Endothelial cell of umbilical vein (primary cell): ENCODE results near the gene MOK. TPM values are rescaled to one million over a fixed set of nuclear protein-coding genes. Genes with fewer than 3 reads are reported as not detected.
"Not testable (repeated sequence)": the region's sequence is repeated elsewhere in the genome, so short reads cannot be mapped to it uniquely, and the experiment has no call there.

ENCODE experiments used
- BruUV-seq: library from RNA; stranded (reverse); fragments of 400-500 nt; replicated peaks from 2 replicates; lab custom pipeline; 2021; lab: Mats Ljungman, UMichigan
- CTCF ChIA-PET: fragments of 300-600, 350-600 bp; sonication (Branson Sonifier 250); formaldehyde crosslinking; loops from one replicate; lab custom pipeline; 2021; ENCODE audit warnings: antibody characterized with exemption, inconsistent platforms; lab: Charles Lee
- POLR2A ChIA-PET: fragments of 300-600, 350-600 bp; sonication (Branson Sonifier 250); formaldehyde crosslinking; loops from one replicate; lab custom pipeline; 2021; ENCODE audit warnings: antibody characterized with exemption, inconsistent platforms; lab: Charles Lee
- DNase-seq: peaks from one replicate; pipeline ENCODE4 v3.0.0-alpha.2; 2011; ENCODE audit warnings: low read depth, low spot score
- FAIRE-seq: peaks from 2 replicates; lab custom pipeline; 2011; peaks lifted over from hg19 to GRCh38; lab: Jason Lieb, UNC
- H2AFZ ChIP-seq: 2 replicates; pipeline ENCODE4 v1.6.0; 2012; ENCODE audit warnings: low read depth, low read length, control low read depth, inconsistent platforms
- H3K27ac ChIP-seq: 2 replicates; pipeline ENCODE4 v1.5.1; 2011; ENCODE audit warnings: low read depth, mild to moderate bottlenecking, control low read depth, low read length, moderate library complexity; ENCODE audit not compliant: insufficient read depth
- H3K27me3 ChIP-seq, 2 experiments: 2 replicates each; pipeline versions ENCODE4 v1.6.0 to v1.6.1; 2011; ENCODE audit warnings: low read length in 2 of 2, mixed read lengths in 1 of 2; ENCODE audit not compliant: control insufficient read depth in 2 of 2, insufficient read depth in 2 of 2
- H3K36me3 ChIP-seq, 2 experiments: 2 replicates in 1 of 2; 3 replicates in 1 of 2; pipeline ENCODE4 v1.5.1; 2011; ENCODE audit warnings: low read length in 2 of 2, mild to moderate bottlenecking in 1 of 2, moderate library complexity in 1 of 2; ENCODE audit not compliant: control insufficient read depth in 2 of 2, insufficient read depth in 2 of 2; ENCODE audit errors: extremely low read depth in 1 of 2
- H3K4me1 ChIP-seq: 3 replicates; pipeline ENCODE4 v1.5.1; 2011; ENCODE audit warnings: mild to moderate bottlenecking, low read length; ENCODE audit not compliant: control insufficient read depth, insufficient read depth; ENCODE audit errors: extremely low read depth
- H3K4me2 ChIP-seq: 2 replicates; pipeline ENCODE4 v1.6.1; 2011; ENCODE audit warnings: low read length, control low read depth, mixed read lengths; ENCODE audit not compliant: insufficient read depth
- H3K4me3 ChIP-seq, 3 experiments: fragments of 200-600 bp in 1 of 3; sonication (generic), shearing (Covaris generic) in 1 of 3; replicated peaks in 1 of 3; 2 replicates each; pipeline ENCODE4 v1.5.1; 2011 to 2016; ENCODE audit warnings: control low read depth in 3 of 3, low read length in 3 of 3, mild to moderate bottlenecking in 2 of 3, inconsistent platforms in 1 of 3, low read depth in 1 of 3, moderate library complexity in 1 of 3; ENCODE audit not compliant: insufficient read depth in 1 of 3
- H3K79me2 ChIP-seq: 2 replicates; pipeline ENCODE4 v1.6.0; 2012; ENCODE audit warnings: low read length, inconsistent platforms; ENCODE audit not compliant: control insufficient read depth, insufficient read depth
- H3K9ac ChIP-seq: replicated peaks from 2 replicates; pipeline ENCODE3; 2011; ENCODE audit warnings: low read length, control low read depth; ENCODE audit not compliant: insufficient read depth; ENCODE audit errors: extremely low read depth
- H3K9me1 ChIP-seq: replicated peaks from 3 replicates; pipeline ENCODE4 v1.6.0; 2011; ENCODE audit warnings: mild to moderate bottlenecking, low read length; ENCODE audit not compliant: control insufficient read depth, insufficient read depth; ENCODE audit errors: extremely low read depth
- H3K9me3 ChIP-seq: replicated peaks from 2 replicates; pipeline ENCODE4 v1.5.1; 2012; ENCODE audit warnings: low read length, inconsistent platforms; ENCODE audit not compliant: control insufficient read depth, insufficient read depth
- H4K20me1 ChIP-seq: replicated peaks from 2 replicates; pipeline ENCODE3; 2011; ENCODE audit warnings: mild to moderate bottlenecking, low read length; ENCODE audit not compliant: control insufficient read depth, insufficient read depth; ENCODE audit errors: extremely low read depth
- CTCF ChIP-seq, 2 donors: IDR thresholded peaks; 1 replicate in 1 of 2; 2 replicates in 1 of 2; pipeline ENCODE4 v1.5.1; 2011; ENCODE audit warnings: low read length in 2 of 2, mild to moderate bottlenecking in 2 of 2, moderate library complexity in 2 of 2, control low read depth in 1 of 2, inconsistent platforms in 1 of 2, low read depth in 1 of 2; ENCODE audit not compliant: insufficient read depth in 1 of 2; ENCODE audit errors: extremely low read depth in 1 of 2
- EZH2 ChIP-seq: IDR thresholded peaks from 2 replicates; pipeline ENCODE4 v1.6.1; 2012; ENCODE audit warnings: borderline replicate concordance, low read depth, mild to moderate bottlenecking, moderate library complexity, low read length, inconsistent platforms; ENCODE audit not compliant: severe bottlenecking
- FOS ChIP-seq: IDR thresholded peaks from 2 replicates; pipeline ENCODE4 v1.6.1; 2011; ENCODE audit warnings: mild to moderate bottlenecking, low read length, moderate library complexity, borderline replicate concordance; ENCODE audit not compliant: insufficient read depth
- GATA2 ChIP-seq: IDR thresholded peaks from 2 replicates; pipeline ENCODE4 v1.7.0; 2011; ENCODE audit warnings: low read depth, mild to moderate bottlenecking, moderate library complexity, mixed read lengths, low read length; ENCODE audit not compliant: insufficient read length, insufficient read depth
- JUN ChIP-seq: IDR thresholded peaks from 2 replicates; pipeline ENCODE4 v1.6.1; 2011; ENCODE audit warnings: borderline replicate concordance, low read depth; ENCODE audit not compliant: insufficient read length, insufficient read depth
- MAX ChIP-seq: IDR thresholded peaks from 2 replicates; pipeline ENCODE4 v1.6.1; 2011; ENCODE audit not compliant: insufficient read depth, insufficient read length
- MYC ChIP-seq: IDR thresholded peaks from one replicate; pipeline ENCODE4 v1.6.1; 2011; ENCODE audit warnings: mild to moderate bottlenecking, low read depth, low read length
- POLR2A ChIP-seq: IDR thresholded peaks from 2 replicates; pipeline ENCODE4 v1.6.1; 2012; ENCODE audit warnings: low read depth, mild to moderate bottlenecking, control low read depth, low read length
- POLR2AphosphoS5 ChIP-seq: IDR thresholded peaks from 2 replicates; pipeline ENCODE4 v1.6.1; 2012; ENCODE audit warnings: low read depth, mild to moderate bottlenecking, control low read depth, low read length, moderate library complexity; ENCODE audit not compliant: insufficient read depth
- dilution Hi-C: fragments of 300-500 bp; cut with MboI; formaldehyde crosslinking; loops from one replicate; pipeline ENCODE4 v1.15.0; 2019; ENCODE audit warnings: low sequenced_read_pairs; ENCODE audit not compliant: extremely low pct_ligation_motif_present
- intact Hi-C: fragments of 100-400 bp; cut with micrococcal nuclease; formaldehyde crosslinking; loops from one replicate; pipeline ENCODE4 v1.10.0; 2022
- polyA plus RNA-seq, 4 experiments: library from polyadenylated mRNA; depleted of rRNA in 3 of 4; stranded (reverse) in 3 of 4; unstranded in 1 of 4; fragments of >200 nt; gene quantifications; 2 replicates each; pipeline versions ENCODE4 v1.2.1 to v1.2.3, GENCODE V29; 2011 to 2012; ENCODE audit warnings: missing spikeins in 1 of 4
- total RNA-seq: library from RNA; stranded (reverse); gene quantifications from 2 replicates; pipeline ENCODE4 v1.2.3, GENCODE V29; 2021

MOK gene
- total and polyA plus RNA-seq, 2 donors (not counting 3 experiments of a cell fraction or from before 2014, with no cell fraction given), result 6.1 to 8.6 TPM

DNA sequence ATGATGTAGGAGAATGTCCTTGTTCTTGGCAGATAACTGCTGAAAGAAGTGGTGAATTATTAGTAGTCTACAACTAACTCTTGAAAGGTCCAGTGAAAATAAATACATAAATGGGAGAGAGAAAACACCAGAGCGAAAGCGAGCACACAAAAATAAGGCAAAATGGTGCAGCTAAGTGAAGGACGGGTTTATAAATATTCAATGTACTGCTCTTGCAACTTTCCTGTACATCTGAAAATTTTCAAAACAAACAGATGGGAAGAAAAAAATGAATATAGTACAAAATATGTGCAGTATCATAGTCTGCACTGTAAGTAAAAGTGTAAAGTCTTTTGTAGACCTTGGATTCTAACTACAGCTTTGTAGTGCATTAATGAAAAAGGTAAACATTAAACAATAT lies 1.3 kb downstream of the MOK start:
- Histone ChIP-seq H3K9me3 (no peaks in the 10 kb centered on the region), H3K9me1 (no peaks in the 10 kb centered on the region), H3K27ac (no peak overlapping the region), H3K27me3 (no peaks in the 10 kb centered on the region), H4K20me1 (no peaks in the 10 kb centered on the region), H3K79me2 (no peaks in the 10 kb centered on the region), H3K36me3 (no peaks in the 10 kb centered on the region), H2AFZ (no peak overlapping the region), H3K4me1 (peaks cover 4% of the 10 kb centered on the region), H3K9ac (no peak overlapping the region), H3K4me2 (no peak overlapping the region), H3K4me3 (no peak overlapping the region)
- no peak for TF ChIP-seq CTCF (IDR thresholded peaks at IDR 0.05; ENCODE audit: extremely low read depth in 1 of 2, insufficient read depth in 1 of 2, low read depth in 1 of 2, low read length in 2 of 2)
- TF ChIP-seq POLR2A, result no peak
- TF ChIP-seq MAX, result no peak
- no peak for TF ChIP-seq FOS
- no peak for TF ChIP-seq POLR2AphosphoS5
- no peak for TF ChIP-seq EZH2
- no peak for TF ChIP-seq MYC
- TF ChIP-seq GATA2, result no peak
- no peak for TF ChIP-seq JUN
- intact Hi-C loops, result no loop called here
- CTCF ChIA-PET, result interaction anchor here (0.7 to 4.1 kb wide), 4 partner anchors 11 to 240 kb away, joined by 3 to 28 read pairs (median 4); no protein-coding TSS in a partner anchor
- BruUV-seq, result no TSS peak
- dilution Hi-C loops, result no loop called here
- no peak for DNase-seq
- POLR2A ChIA-PET, result no interaction called here
- no peak for FAIRE-seq

DNA sequence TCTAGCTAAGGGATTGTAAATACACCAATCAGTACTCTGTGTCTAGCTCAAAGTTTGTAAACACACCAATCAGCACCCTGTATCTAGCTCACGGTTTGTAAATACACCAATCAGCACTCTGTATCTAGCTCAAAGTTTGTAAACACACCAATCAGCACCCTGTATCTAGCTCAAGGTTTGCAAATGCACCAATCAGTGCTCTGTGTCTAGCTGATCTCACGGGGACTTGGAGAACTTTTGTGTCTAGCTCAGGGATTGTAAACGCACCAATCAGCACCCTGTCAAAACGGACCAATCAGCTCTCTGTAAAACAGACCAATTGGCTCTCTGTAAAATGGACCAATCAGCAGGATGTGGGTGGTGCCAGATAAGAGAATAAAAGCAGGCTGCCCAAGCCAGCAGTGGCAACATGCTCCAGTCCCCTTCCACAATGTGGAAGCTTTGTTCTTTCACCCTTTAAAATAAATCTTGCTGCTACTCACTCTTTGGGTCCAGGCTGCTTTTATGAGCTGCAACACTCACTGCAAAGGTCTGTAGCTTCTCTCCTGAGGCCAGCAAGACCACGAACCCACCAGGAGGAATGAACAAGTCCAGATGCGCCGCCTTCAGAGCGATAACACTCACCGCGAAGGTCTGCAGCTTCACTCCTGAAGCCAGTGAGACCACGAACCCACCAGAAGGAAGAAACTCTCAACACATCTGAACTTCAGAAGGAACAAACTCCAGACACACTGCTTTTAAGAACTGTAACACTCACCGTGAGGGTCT lies 6.5 kb downstream of the MOK start:
- H3K4me2 ChIP-seq, DNase-seq, H3K36me3 ChIP-seq, H3K79me2 ChIP-seq, POLR2A ChIA-PET, H3K4me3 ChIP-seq, H2AFZ ChIP-seq, H3K27me3 ChIP-seq, intact Hi-C loops, dilution Hi-C loops, H3K9me3 ChIP-seq, BruUV-seq, H3K4me1 ChIP-seq, FAIRE-seq, H4K20me1 ChIP-seq, H3K9ac ChIP-seq, H3K9me1 ChIP-seq, H3K27ac ChIP-seq: not testable (repeated sequence)
- CTCF ChIA-PET, result interaction anchor here (1.1 kb wide), 1 partner anchor 15 kb away, joined by 3 read pairs; no protein-coding TSS in a partner anchor
